Transverse colon (tissue), 3 donors: ENCODE measurements around the gene PTPN4.

Experiments
- POLR2A ChIP-seq: fragments of 450-650 bp; IDR thresholded peaks from one replicate; pipeline ENCODE4 v1.6.1; 2016; ENCODE audit warnings: antibody characterized with exemption, mild to moderate bottlenecking, moderate library complexity
- TF ChIP-seq, protein P1 (sequence below), 5 experiments: fragments of 200-600 bp in 3 of 5; fragments of 450-650 bp in 2 of 5; sonication (generic) in 3 of 5; IDR thresholded peaks; 1 replicate in 2 of 5; 2 replicates in 3 of 5; pipeline ENCODE4 v1.5.1; 2016 to 2017; ENCODE audit warnings: antibody characterized with exemption in 5 of 5, inconsistent platforms in 3 of 5, mild to moderate bottlenecking in 2 of 5, moderate library complexity in 1 of 5

DNA sequence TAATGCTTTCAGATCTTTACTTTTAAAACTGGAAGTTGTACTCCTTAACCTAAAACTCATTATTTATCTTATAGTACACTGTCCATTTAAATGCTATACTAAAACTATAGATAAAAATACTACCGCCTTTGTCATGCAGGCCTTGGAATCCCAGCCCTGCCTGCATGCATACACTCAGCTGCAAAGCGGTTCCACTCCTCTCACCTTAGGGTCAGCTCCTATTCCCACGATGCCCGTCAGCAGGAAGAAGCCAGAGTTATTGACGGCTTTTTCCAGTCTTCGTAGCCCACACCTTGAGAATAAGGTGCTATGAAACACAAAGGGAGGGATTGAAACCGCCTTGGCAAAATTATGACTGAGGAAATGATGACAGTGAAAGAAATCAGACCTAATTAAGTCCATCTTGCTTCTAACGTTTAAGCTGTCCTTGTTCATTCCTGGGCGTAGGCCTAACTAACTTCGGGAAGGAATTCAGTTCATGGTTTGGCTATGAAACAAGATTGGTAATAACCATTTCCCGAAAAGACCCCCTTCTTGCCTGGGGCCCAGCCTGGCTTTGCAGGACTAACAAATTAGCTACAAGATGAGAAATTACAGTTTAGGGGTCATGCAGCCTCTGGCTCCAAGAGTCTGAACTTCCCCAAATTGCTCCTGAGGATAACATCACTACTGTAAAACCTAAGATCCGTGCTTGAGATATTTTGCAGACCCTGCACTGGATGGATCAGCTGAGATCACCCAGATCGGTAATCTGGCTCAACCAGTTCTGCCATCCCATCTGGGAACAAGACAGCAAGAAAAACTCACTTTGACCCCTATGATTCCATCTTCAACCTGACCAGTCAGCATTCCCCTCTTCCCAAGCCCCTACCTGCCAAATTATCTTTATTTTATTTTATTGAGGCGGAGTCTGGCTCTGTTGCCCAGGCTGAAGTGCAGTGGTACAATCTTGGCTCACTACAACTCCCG, 270.2 kb downstream of the PTPN4 start:
- TF ChIP-seq POLR2A: no peak
- TF ChIP-seq, protein P1, sequence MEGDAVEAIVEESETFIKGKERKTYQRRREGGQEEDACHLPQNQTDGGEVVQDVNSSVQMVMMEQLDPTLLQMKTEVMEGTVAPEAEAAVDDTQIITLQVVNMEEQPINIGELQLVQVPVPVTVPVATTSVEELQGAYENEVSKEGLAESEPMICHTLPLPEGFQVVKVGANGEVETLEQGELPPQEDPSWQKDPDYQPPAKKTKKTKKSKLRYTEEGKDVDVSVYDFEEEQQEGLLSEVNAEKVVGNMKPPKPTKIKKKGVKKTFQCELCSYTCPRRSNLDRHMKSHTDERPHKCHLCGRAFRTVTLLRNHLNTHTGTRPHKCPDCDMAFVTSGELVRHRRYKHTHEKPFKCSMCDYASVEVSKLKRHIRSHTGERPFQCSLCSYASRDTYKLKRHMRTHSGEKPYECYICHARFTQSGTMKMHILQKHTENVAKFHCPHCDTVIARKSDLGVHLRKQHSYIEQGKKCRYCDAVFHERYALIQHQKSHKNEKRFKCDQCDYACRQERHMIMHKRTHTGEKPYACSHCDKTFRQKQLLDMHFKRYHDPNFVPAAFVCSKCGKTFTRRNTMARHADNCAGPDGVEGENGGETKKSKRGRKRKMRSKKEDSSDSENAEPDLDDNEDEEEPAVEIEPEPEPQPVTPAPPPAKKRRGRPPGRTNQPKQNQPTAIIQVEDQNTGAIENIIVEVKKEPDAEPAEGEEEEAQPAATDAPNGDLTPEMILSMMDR (IDR thresholded peaks at IDR 0.05): no peak
